Caco-2 (cell line): ENCODE results near the gene SPEM2. TPM values are rescaled to one million over a fixed set of nuclear protein-coding genes. Genes with fewer than 3 reads are reported as not detected.

ENCODE experiments used
- BruUV-seq: library from RNA; stranded (reverse); fragments of 400-500 nt; replicated peaks from 2 replicates; lab custom pipeline; 2021; lab: Mats Ljungman, UMichigan
- CTCF ChIA-PET: fragments of 300-600 bp; sonication (Branson Sonifier 250); formaldehyde crosslinking; loops from one replicate; lab custom pipeline; 2022; ENCODE audit warnings: antibody characterized with exemption; lab: Charles Lee
- POLR2A ChIA-PET: fragments of 300-600 bp; sonication (Branson Sonifier 250); formaldehyde crosslinking; loops from one replicate; lab custom pipeline; 2022; ENCODE audit warnings: antibody characterized with exemption; lab: Charles Lee
- DNase-seq, 2 experiments: peaks; one replicate each; pipeline versions ENCODE4 v3.0.0 to v3.0.0-alpha.2; 2020 to 2022
- H3K27me3 ChIP-seq: replicated peaks from 2 replicates; pipeline ENCODE4 v1.6.0; 2011; ENCODE audit warnings: low read length; ENCODE audit not compliant: control insufficient read depth, insufficient read depth
- H3K36me3 ChIP-seq: 2 replicates; pipeline ENCODE4 v1.5.1; 2011; ENCODE audit warnings: low read length; ENCODE audit not compliant: control insufficient read depth, insufficient read depth
- H3K4me1 ChIP-seq: fragments of 250-450 bp; sonication (Bioruptor Pico); 2 replicates; pipeline ENCODE4 v1.5.1; 2020; ENCODE audit warnings: mild to moderate bottlenecking
- H3K4me3 ChIP-seq: 2 replicates; pipeline ENCODE4 v1.5.1; 2011; ENCODE audit warnings: low read depth, mild to moderate bottlenecking, control low read depth, low read length
- H3K9me3 ChIP-seq: fragments of 250-450 bp; sonication (Bioruptor Pico); 2 replicates; pipeline ENCODE4 v1.5.1; 2020; ENCODE audit warnings: mild to moderate bottlenecking, moderate library complexity
- H3K27ac Mint-ChIP-seq: one replicate; pipeline ENCODE4 v1.8.0; 2022; ENCODE audit warnings: mixed read lengths; ENCODE audit not compliant: unreplicated experiment
- H3K27me3 Mint-ChIP-seq: one replicate; pipeline ENCODE4 v1.8.0; 2022; ENCODE audit warnings: mixed read lengths; ENCODE audit not compliant: insufficient read depth, unreplicated experiment
- H3K36me3 Mint-ChIP-seq: one replicate; pipeline ENCODE4 v1.8.0; 2022; ENCODE audit warnings: mild to moderate bottlenecking, mixed read lengths; ENCODE audit not compliant: insufficient read depth, unreplicated experiment
- H3K4me1 Mint-ChIP-seq: one replicate; pipeline ENCODE4 v1.8.0; 2022; ENCODE audit warnings: low read depth, mixed read lengths; ENCODE audit not compliant: unreplicated experiment
- H3K4me3 Mint-ChIP-seq: one replicate; pipeline ENCODE4 v1.8.0; 2022; ENCODE audit warnings: mild to moderate bottlenecking, moderate library complexity, mixed read lengths; ENCODE audit not compliant: unreplicated experiment
- H3K9me3 Mint-ChIP-seq: one replicate; pipeline ENCODE4 v1.8.0; 2022; ENCODE audit warnings: mixed read lengths; ENCODE audit not compliant: unreplicated experiment
- CTCF ChIP-seq, 2 experiments: fragments of 200-600 bp in 1 of 2; IDR thresholded peaks; 1 replicate in 1 of 2; 2 replicates in 1 of 2; pipeline versions ENCODE4 v1.5.1 to v1.8.0; 2011 to 2022; ENCODE audit warnings: antibody characterized with exemption in 1 of 2, control low read depth in 1 of 2, inconsistent platforms in 1 of 2, low read depth in 1 of 2, low read length in 1 of 2, mild to moderate bottlenecking in 1 of 2, moderate library complexity in 1 of 2; ENCODE audit not compliant: insufficient read depth in 1 of 2, severe bottlenecking in 1 of 2, unreplicated experiment in 1 of 2
- intact Hi-C: fragments of 100-400 bp; cut with micrococcal nuclease; formaldehyde crosslinking; loops from one replicate; pipeline ENCODE4 v1.10.0; 2022; ENCODE audit not compliant: unreplicated experiment
- total RNA-seq: library from RNA; stranded (reverse); gene quantifications from 2 replicates; pipeline ENCODE4 v1.2.3, GENCODE V29; 2022

SPEM2 gene
- total RNA-seq, 1 experiment from 2014 or later: not detected

- Histone ChIP-seq H3K36me3 (no peaks in the 10 kb centered on the region), H3K4me1 (no peaks in the 10 kb centered on the region), H3K27me3 (no peaks in the 10 kb centered on the region), H3K4me3 (no peak overlapping the region), H3K9me3 (no peaks in the 10 kb centered on the region)
- no peaks in the 10 kb centered on the region for H3K36me3 Mint-ChIP-seq
- ChIA-PET POLR2A (no interaction called here), CTCF (no interaction called here)
- TF ChIP-seq CTCF (IDR thresholded peaks at IDR 0.05; ENCODE audit: insufficient read depth in 1 of 2, low read depth in 1 of 2, low read length in 1 of 2, severe bottlenecking in 1 of 2, unreplicated experiment in 1 of 2): no peak
- no peaks in the 10 kb centered on the region for H3K27me3 Mint-ChIP-seq
- H3K27ac Mint-ChIP-seq: no peak overlapping the region
- no peaks in the 10 kb centered on the region for H3K9me3 Mint-ChIP-seq
- no TSS peak for BruUV-seq
- intact Hi-C loops: no loop called here
- H3K4me3 Mint-ChIP-seq: no peak overlapping the region
- no peak for DNase-seq
- H3K4me1 Mint-ChIP-seq: no peaks in the 10 kb centered on the region
These were observed 6.8 kb upstream of the SPEM2 start for GRCh38 chr17:7418472-7419152.

GRCh38 chr17:7419819-7420610, 5.4 kb upstream of the SPEM2 start, which contains the start of gene SPEM1:
Gene SPEM1 (plus strand): TSS chr17:7420324. CDS start chr17:7420385, 61 bp downstream.
- ChIA-PET POLR2A (no interaction called here), CTCF (no interaction called here)

More at GRCh38 chr17:7419819-7420610, 5.4 kb upstream of the SPEM2 start, which contains the start of gene SPEM1:
- Mint-ChIP-seq H3K4me3 (no peak within 1 kb of the TSS), H3K9me3 (no peaks in the 10 kb centered on the region), H3K4me1 (no peaks in the 10 kb centered on the region), H3K36me3 (no peaks in the 10 kb centered on the region), H3K27me3 (no peaks in the 10 kb centered on the region), H3K27ac (no peak within 1 kb of the TSS)
- Histone ChIP-seq H3K27me3 (no peaks in the 10 kb centered on the region), H3K36me3 (no peaks in the 10 kb centered on the region), H3K4me1 (no peaks in the 10 kb centered on the region), H3K4me3 (no peak within 1 kb of the TSS), H3K9me3 (no peaks in the 10 kb centered on the region)
- BruUV-seq: no TSS peak
- intact Hi-C loops: no loop called here
- TF ChIP-seq CTCF (IDR thresholded peaks at IDR 0.05; ENCODE audit: insufficient read depth in 1 of 2, low read depth in 1 of 2, low read length in 1 of 2, severe bottlenecking in 1 of 2, unreplicated experiment in 1 of 2): no peak
- no peak for DNase-seq
